GM18873 (cell line): ENCODE measurements around the gene C6orf89.

Experiments
- ATAC-seq: cut with Tn5 transposase; IDR thresholded peaks from one replicate; pipeline ENCODE4 v1.9.1; 2021; ENCODE audit warnings: mild to moderate bottlenecking, moderate library complexity, moderate number of reproducible peaks; ENCODE audit not compliant: unreplicated experiment, low FRiP score

C6orf89 gene

GRCh38 chr6:36885461-36886401 lies at the start of gene C6orf89:
TSS of gene C6orf89 (plus strand) at chr6:36885952. CDS start at chr6:36899445, 13,493 bp downstream.
- ATAC-seq, result peak; percentile 94

GRCh38 chr6:36836111-36837021 lies 49.4 kb upstream of the C6orf89 start:
- no peak for ATAC-seq

DNA sequence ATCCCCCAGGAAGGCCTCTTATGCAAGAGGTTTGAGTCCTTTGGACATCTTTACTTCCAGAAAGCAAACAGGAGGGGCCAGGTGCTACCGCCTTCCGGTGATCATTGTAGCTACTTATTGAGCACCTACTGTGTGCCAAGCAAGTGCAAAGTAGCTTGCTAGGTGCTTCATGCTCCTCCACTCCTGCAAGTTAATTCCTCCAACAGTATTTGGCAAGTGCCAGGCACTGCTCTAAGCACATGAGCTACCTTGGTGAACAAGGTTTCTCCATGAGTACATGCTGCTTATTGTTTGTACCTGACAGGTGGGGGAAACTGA lies 48.8 kb upstream of the C6orf89 start:
- ATAC-seq, result no peak

- ATAC-seq, result no peak
Observed at GRCh38 chr6:36837686-36838085, 48.1 kb upstream of the C6orf89 start.

GRCh38 chr6:36838896-36839748 lies 46.6 kb upstream of the C6orf89 start, which contains the start of gene CPNE5:
TSS of gene CPNE5 (minus strand) at chr6:36839444. CDS start at chr6:36839377, 67 bp downstream.
- ATAC-seq, result no peak

DNA sequence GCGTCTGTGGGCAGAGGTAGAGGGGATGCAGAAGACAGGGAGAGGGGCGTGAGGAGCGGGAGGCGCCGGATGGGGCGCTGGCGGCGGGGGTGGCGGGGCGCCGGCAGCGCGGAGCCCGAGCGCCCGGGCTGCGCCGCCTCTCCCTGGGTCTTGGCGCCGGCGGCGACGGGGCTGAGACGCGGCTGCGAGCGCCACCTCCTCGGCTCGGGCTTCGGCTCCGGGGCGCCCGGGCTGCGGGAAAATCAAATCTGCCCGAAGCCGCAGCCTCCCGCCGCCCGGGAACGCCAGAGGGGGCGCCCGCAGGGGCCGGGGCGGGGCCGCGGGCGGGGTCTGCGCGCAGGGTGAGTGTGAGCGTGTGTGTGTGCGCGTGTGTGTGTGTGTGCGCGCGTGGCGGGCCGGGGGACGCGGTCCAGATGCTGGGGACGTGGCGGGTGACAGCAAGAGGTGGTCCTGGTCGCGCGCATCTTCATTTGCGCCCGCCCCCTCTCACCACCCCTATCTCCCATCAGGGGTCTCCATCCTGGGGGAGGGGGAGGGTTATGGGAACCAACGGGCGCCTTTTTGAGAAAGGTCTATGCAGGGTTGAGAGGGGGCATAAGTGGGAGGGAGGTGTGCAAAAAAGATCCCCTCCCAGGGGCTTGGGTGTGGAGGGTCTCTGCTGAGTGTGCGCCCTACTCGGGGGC lies 45.9 kb upstream of the C6orf89 start:
- ATAC-seq, result no peak

DNA sequence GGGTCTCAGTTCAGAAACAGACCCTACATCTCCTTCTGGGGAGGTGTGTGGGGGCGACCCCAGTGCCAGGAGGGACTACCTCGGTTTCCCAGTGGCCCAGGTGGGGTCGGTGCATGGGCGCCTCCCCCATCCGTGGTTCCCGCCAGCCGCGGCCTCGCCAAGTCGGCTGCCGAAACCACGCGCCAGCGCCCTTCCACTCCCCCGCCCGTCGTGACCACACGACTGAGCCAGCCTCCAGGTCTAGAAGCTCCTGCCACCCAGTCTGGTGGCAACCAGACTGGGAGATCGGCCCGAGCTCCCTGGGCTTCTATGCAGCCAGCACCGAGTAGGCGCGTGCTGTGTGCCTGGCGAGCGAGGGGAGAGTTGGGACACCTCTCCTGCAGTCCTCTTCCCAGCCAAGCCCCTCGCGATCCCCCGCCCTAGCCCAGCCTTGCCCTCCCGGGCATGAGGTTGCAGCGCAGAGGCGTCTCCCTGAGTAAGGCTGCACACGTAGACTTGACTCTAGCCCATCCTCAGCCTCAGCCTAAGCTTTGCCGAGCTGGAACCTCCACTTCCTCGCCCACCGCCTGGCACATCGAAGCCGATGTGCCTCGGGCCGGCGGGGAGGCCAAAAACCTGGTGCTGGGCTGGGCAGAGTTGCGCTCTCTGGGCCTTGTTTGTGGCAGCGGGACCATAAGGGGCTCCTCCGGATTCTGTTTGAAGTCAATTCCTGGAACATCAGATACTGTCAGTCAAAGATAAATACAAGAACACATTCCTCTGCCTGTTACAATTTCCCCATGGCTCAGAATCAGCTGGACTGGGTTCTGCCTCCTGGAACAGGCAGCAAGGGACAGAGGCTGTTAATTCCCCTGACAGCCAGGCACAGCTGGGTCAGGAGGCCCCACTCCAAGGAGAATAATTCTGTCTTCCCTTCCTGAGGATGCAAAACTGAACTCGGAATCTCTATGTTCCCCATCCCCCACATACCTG lies 45.0 kb upstream of the C6orf89 start:
- ATAC-seq, result no peak

DNA sequence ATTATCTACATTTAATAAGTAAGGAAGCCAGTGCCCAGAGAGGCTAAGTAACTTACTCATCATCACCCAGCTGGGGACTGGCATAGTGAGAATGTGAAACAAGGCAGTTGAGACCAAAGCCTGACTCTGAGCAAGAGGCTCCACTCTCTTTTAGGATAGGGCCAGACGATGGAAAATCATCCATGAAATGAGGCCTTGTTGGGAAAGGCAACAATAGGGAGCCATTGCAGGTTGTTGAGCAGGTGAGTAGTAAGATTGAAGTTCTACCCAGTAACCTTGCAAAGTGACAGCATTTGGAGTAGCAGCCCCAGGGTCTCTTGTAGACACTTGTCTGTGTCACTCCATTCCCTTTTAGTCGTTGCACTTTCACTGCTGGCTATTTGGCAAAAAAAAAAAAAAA lies 44.0 kb upstream of the C6orf89 start:
- ATAC-seq, result no peak

- ATAC-seq, result no peak
Observed at GRCh38 chr6:36843170-36843569, 42.6 kb upstream of the C6orf89 start.

- no peak for ATAC-seq
Observed at GRCh38 chr6:36844232-36845170, 41.3 kb upstream of the C6orf89 start.

- ATAC-seq, result no peak
Observed at GRCh38 chr6:36845233-36845632, 40.5 kb upstream of the C6orf89 start.

DNA sequence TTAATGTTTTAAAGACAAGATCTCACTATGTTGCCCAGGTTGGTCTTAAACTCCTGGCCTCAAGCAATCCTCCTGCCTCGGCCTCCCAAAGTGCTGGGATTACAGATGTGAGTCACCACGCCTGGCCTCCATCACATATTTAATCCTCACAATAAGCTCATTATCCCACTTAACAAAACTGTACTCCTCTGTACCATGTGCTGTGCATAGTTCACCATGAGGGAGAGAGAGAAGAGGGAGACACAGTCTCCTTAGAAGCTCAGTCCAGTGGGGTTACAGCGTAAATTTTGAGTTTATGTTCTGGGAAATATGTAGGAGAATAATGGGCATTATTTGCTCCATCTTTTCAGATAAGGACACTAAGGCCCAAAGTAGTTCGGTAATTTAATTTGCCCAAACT lies 38.6 kb upstream of the C6orf89 start:
- ATAC-seq, result no peak

GRCh38 chr6:36847991-36848390 lies 37.8 kb upstream of the C6orf89 start:
- no peak for ATAC-seq

- no peak for ATAC-seq
Observed at GRCh38 chr6:36848658-36849441, 36.9 kb upstream of the C6orf89 start.

DNA sequence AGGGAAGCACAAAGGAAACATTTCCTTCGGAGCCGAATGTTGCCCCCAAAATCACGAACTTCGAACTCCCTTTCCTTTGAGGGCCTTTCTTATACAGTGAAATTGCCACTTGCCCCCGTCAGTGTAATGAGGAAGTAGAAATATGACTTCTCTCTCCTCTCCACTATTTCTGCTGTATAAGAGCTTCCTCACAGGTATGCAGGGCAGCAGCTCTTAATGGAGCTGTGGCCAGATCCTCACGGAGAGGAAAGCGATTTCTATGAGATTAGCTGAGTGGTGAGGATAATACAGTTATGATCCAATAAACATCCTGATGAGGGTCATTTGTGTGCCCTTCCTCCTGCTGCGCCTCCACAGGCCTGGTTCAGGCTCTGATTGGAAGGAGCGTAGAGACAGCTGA lies 35.7 kb upstream of the C6orf89 start:
- ATAC-seq, result no peak

- no peak for ATAC-seq
Observed at GRCh38 chr6:36851149-36851614, 34.6 kb upstream of the C6orf89 start.

DNA sequence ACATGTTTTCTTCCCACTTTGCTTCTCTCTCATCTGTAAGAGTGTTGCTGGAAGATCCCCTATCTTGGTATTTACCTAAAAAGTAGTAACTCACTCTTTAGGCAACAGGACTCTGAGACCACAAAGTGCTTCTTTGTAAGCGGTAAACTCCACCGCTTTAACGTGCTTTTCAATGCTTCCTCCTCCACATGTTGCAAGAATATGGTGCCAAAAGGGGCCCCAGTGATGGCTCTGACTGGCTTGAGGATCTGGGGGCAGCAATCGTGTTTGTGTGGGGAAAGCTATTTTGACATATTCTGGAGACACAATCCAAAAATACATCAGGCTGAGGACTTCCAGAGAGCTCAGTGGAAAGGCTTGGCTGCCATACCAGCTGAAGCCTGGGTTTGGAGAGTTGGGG lies 34.1 kb upstream of the C6orf89 start:
- ATAC-seq, result no peak
